ENCODE data around the gene POLR3E.

POLR3E gene

GRCh38 chr16:22369221-22369811 is 72.1 kb downstream of the POLR3E start:
- DNase-seq, result no peak

DNA sequence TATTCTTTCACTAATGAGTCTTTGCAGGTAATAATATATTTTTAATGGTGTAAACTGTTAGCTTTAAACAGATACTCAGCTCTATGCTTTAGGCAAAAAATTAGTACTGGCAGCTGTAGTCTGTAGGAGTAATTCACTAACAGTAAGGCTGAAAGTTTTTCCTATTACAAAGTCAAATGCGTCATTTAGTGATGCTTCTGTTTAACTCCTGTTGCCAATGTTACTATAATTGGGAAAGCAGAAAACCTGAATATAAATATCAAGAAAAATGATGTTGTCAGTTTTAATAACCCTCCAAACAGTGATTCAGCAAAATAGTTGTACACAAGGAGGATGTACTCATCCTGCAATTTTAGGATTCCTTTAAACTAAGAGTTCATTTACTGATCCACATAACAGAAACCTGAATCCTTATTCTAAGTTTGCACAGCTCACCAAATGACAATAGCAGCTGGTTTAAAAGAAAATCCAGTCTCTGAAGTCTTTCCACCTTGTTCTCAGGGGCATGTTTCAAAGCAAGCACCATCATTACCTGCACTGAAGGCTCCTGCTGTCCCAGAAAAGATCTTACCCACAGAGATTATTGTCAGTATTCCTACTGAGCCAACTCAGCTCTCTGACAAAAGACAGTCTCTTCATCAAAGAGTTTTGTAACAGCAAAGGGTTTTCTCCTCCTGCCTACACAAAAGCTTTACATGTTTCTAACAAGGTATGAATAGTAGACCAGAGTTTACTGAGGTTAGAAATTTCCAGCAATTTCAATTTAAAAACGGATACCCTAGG is 73.0 kb downstream of the POLR3E start:
- DNase-seq, result no peak

GRCh38 chr16:22372882-22373661 is 75.9 kb downstream of the POLR3E start:
- DNase-seq, result no peak

DNA sequence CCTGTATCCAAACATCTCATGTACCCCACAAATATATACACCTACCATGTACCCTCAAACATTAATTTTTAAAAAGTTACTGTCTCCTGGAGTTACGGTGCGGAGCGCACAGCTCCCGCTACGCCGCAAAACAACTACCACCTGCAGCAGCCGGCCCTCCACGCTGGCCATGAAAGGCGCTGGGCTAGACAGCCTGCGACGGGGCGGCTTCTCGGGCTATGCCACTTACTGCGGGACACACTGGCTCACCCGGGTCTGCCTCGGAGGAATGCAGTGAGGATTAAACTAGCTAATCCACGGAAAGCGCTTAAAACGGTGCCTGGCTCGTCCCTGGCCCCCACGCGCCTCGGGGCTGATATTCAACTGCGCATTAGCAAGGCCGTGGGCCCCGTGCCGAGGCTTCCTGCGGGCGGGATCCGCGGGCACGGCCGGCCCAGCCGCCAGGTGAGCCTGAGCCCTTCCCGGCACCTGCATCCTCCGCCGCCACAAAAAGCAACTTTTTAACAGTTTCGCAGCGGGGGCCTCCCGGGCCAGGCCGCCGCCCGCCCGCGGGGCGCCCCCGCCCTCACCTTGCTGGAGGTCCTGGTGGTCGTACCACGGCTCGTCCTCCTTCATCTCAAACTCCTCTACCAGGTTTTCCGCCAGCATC is 76.6 kb downstream of the POLR3E start:
- no peak for DNase-seq

DNA sequence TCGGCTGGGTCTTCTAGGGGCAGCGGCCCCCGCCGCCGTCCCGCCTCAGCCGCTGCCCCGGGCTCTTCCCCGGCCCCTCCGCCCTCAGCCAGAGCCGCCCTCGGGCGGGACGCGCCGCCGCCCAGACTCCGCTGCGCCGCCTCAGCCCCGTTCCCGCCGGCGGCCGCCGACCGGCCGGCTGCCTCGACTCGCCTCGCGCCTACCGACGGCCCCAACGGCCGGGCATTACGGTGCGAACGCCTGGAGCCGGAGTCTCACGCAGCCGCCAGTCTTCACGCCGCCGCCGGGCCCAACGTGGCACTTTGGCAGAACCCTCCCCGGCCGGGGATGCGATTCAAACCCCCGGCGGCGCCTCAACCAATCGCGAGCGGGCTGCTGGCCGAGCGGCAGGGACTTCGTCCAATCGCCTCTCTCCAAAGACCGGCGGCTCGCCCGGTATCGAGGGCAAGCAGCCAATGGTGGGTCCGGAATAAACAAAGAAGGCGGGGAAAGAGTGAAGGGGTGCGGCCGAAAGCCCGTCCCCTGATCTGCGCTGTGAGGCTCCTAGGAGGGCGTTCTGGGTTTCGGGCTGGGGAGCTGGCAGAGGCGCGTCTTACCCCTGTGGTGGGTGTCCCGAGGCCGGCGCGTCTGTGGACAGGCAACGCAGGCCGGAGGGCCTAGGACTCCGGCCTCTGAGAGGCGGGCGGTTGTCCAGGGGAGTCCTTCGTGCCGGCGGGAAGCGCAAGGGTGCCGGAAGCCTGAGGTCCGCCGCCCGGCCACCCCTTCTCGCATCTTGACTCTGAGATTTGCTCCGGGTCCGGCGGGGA is 77.3 kb downstream of the POLR3E start, which contains the start of gene CDR2:
CDR2 (minus strand) TSS at position 309 of the 806 bp plus-strand sequence. CDS start 310 bp downstream, outside the sequence.
- DNase-seq, result peak; percentile 96

DNA sequence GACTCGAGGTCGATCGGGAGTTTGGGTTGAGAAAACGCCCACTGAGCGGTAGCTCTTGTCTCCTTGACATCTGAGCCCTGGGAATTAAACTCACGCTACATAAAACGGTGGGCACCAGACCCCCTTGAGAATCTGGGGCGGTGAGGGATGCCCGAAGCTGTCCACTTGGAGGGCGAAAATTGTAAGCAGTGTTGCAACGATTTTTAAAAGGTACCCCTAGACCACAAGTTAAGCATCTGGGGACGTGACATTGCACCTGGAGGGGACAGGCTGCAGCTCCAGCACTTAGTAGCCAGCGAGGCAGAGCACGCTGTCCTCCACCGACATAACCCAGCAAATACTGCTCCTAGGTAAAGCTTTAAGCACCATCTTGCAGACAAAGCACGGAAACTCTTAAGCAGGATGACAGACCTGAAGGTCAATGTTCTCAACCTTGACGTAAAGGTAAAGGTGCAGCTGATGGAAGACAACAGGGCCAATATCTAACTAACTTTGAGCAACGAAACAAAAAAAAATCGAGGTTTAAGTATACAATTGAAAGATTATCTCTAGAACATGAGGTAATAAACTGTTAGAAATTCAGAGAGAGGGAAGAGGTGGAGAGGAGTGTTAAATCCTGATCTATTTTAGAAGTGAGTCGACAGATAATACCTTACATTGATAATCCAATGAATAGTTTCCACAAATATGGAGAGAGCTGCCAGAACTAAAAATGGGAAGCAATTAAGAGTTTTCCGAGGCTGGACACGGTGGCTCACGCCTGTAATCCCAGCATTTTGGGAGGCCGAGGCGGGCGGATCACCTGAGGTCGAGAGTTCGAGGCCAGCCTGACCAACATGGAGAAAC is 78.1 kb downstream of the POLR3E start:
- peak; percentile 17 for DNase-seq

- no peak for DNase-seq
Measured at GRCh38 chr16:22375963-22376640, 78.9 kb downstream of the POLR3E start.

DNA sequence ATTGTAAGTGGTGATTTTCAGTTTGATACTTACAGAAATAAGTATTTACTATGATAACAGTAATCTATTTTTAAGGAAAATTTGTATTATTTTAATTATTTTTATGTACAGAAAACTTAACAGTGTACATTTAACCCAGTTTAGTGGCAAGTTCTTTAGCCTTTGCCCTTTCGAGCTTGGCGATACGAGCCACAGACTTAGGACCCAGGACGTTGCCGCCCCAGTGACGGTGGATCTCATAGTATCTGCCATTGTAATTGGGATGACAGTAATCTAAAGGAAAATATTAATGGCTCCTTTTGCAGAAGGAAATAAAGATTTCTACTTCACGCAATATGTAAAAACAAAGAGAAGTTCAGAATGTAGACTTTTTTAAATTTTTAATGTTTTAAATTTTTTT is 82.4 kb downstream of the POLR3E start:
- DNase-seq, result no peak

GRCh38 chr16:22380529-22380928 is 83.3 kb downstream of the POLR3E start:
- no peak for DNase-seq

- no peak for DNase-seq
Measured at GRCh38 chr16:22381392-22381791, 84.2 kb downstream of the POLR3E start.

DNA sequence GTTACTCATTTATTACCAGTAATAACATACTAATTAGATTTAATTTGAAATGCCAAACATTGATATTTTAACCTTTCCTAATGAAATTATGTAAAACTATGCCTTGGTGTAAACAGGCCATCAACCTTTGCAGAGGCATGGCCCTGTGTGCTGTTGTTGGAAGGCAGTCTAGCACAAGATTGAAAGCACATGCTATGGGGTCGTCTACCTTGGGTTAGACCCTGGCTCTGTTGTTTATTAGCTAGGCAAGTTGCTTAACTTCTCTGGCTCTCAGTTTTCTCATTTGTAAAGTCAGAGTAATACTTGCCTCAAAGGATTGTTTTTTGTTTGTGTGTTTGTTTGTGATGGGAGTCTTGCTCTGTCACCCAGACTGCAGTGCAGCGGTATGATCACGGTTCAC is 86.6 kb downstream of the POLR3E start:
- no peak for DNase-seq
